H1 (cell line): ENCODE measurements around the gene PPP1CA. TPM values are rescaled to one million over a fixed set of nuclear protein-coding genes. Genes with fewer than 3 reads are reported as not detected.
A peak's percentile ranks its signal among the peaks of the same experiment; 100 is the strongest.

Experiments
- CTCF ChIA-PET: fragments of 300-600 bp; sonication (Branson Sonifier 250); formaldehyde crosslinking; loops from one replicate; lab custom pipeline; 2021; ENCODE audit not compliant: partially characterized antibody; lab: Charles Lee
- POLR2A ChIA-PET: fragments of 300-600 bp; sonication (Branson Sonifier 250); formaldehyde crosslinking; loops from one replicate; lab custom pipeline; 2021; ENCODE audit warnings: inconsistent platforms; ENCODE audit not compliant: partially characterized antibody; lab: Charles Lee
- DNase-seq, 2 experiments: peaks; one replicate each; pipeline versions ENCODE4 v3.0.0 to v3.0.0-alpha.2; 2010 to 2022; ENCODE audit warnings: low spot score in 2 of 2, low read depth in 1 of 2, mixed read lengths in 1 of 2
- FAIRE-seq: peaks from 2 replicates; lab custom pipeline; 2011; peaks lifted over from hg19 to GRCh38; lab: Jason Lieb, UNC
- H2AFZ ChIP-seq: 2 replicates; pipeline ENCODE4 v1.8.1; 2012; ENCODE audit warnings: low read length, inconsistent platforms
- H2AK5ac ChIP-seq: 2 replicates; pipeline ENCODE4 v1.6.1; 2013; ENCODE audit warnings: low read depth, low read length
- H2BK120ac ChIP-seq: replicated peaks from 2 replicates; pipeline ENCODE3; 2013; ENCODE audit warnings: low read depth, low read length, inconsistent platforms
- H2BK12ac ChIP-seq: 2 replicates; pipeline ENCODE4 v1.6.1; 2013; ENCODE audit warnings: low read depth, low read length
- H2BK15ac ChIP-seq: 2 replicates; pipeline ENCODE4 v1.6.1; 2013; ENCODE audit warnings: low read length
- H2BK20ac ChIP-seq: 2 replicates; pipeline ENCODE4 v1.6.1; 2013; ENCODE audit warnings: low read length
- H2BK5ac ChIP-seq: 2 replicates; pipeline ENCODE4 v1.6.1; 2013; ENCODE audit warnings: low read depth, low read length
- H3K14ac ChIP-seq: 2 replicates; pipeline ENCODE4 v1.6.1; 2013; ENCODE audit warnings: inconsistent platforms; ENCODE audit not compliant: insufficient read length
- H3K18ac ChIP-seq: 2 replicates; pipeline ENCODE4 v1.6.1; 2013; ENCODE audit warnings: low read length; ENCODE audit errors: extremely low read depth
- H3K23ac ChIP-seq: 2 replicates; pipeline ENCODE4 v1.6.1; 2013; ENCODE audit warnings: inconsistent platforms; ENCODE audit not compliant: insufficient read length
- H3K23me2 ChIP-seq: 2 replicates; pipeline ENCODE4 v1.6.1; 2013; ENCODE audit warnings: low read depth, low read length
- H3K27ac ChIP-seq: 2 replicates; pipeline ENCODE4 v1.6.1; 2011; ENCODE audit warnings: low read depth, low read length, inconsistent platforms
- H3K27me3 ChIP-seq, 4 experiments: replicated peaks in 1 of 4; 1 replicate in 1 of 4; 2 replicates in 3 of 4; pipeline versions ENCODE4 v1.6.1 to v1.8.1; 2011 to 2013; ENCODE audit warnings: low read length in 3 of 4, mild to moderate bottlenecking in 3 of 4, inconsistent platforms in 2 of 4, mixed read lengths in 2 of 4, moderate library complexity in 1 of 4; ENCODE audit not compliant: control insufficient read depth in 3 of 4, insufficient read depth in 3 of 4; ENCODE audit errors: extremely low read depth in 1 of 4
- H3K36me3 ChIP-seq, 4 experiments: 2 replicates each; pipeline versions ENCODE4 v1.6.1 to v1.8.1; 2011 to 2013; ENCODE audit warnings: mild to moderate bottlenecking in 4 of 4, low read length in 3 of 4, moderate library complexity in 2 of 4, control low read depth in 1 of 4, inconsistent platforms in 1 of 4; ENCODE audit not compliant: insufficient read depth in 4 of 4, control insufficient read depth in 2 of 4
- H3K4ac ChIP-seq: replicated peaks from 2 replicates; pipeline ENCODE3; 2013; ENCODE audit warnings: low read length, low read depth, mixed read lengths, inconsistent platforms; ENCODE audit not compliant: insufficient read length
- H3K4me1 ChIP-seq, 4 experiments: replicated peaks in 1 of 4; 1 replicate in 1 of 4; 2 replicates in 3 of 4; pipeline versions ENCODE4 v1.6.1 to v1.8.1; 2011 to 2013; ENCODE audit warnings: low read length in 3 of 4, inconsistent platforms in 2 of 4, mixed read lengths in 1 of 4; ENCODE audit not compliant: insufficient read depth in 4 of 4, control insufficient read depth in 3 of 4
- H3K4me2 ChIP-seq, 2 experiments: 2 replicates each; pipeline versions ENCODE4 v1.6.1 to v1.8.1; 2011 to 2013; ENCODE audit warnings: low read depth in 2 of 2, low read length in 2 of 2, control low read depth in 1 of 2, inconsistent platforms in 1 of 2, mild to moderate bottlenecking in 1 of 2; ENCODE audit not compliant: insufficient read depth in 1 of 2
- H3K4me3 ChIP-seq, 4 experiments: fragments of 200-600, 300-600 bp in 1 of 4; sonication (generic), shearing (Covaris generic), sonication (Bioruptor Twin) in 1 of 4; 2 replicates each; pipeline versions ENCODE4 v1.5.1 to v1.8.1; 2011 to 2016; ENCODE audit warnings: low read length in 4 of 4, low read depth in 3 of 4, control low read depth in 2 of 4, inconsistent platforms in 2 of 4, mild to moderate bottlenecking in 2 of 4, mixed read lengths in 1 of 4, moderate library complexity in 1 of 4; ENCODE audit not compliant: insufficient read depth in 2 of 4; ENCODE audit errors: extremely low read depth in 1 of 4
- H3K56ac ChIP-seq: replicated peaks from 2 replicates; pipeline ENCODE3; 2013; ENCODE audit warnings: low read depth, mild to moderate bottlenecking, mixed read lengths, low read length, inconsistent platforms; ENCODE audit not compliant: insufficient read length
- H3K79me1 ChIP-seq: 2 replicates; pipeline ENCODE4 v1.6.1; 2013; ENCODE audit warnings: low read depth, low read length, control low read depth
- H3K79me2 ChIP-seq, 2 experiments: 2 replicates each; pipeline versions ENCODE4 v1.6.1 to v1.8.1; 2012 to 2013; ENCODE audit warnings: low read length in 2 of 2, mild to moderate bottlenecking in 2 of 2, inconsistent platforms in 1 of 2; ENCODE audit not compliant: insufficient read depth in 2 of 2, control insufficient read depth in 1 of 2
- H3K9ac ChIP-seq, 4 experiments: replicated peaks in 1 of 4; 1 replicate in 1 of 4; 2 replicates in 3 of 4; pipeline versions ENCODE4 v1.6.1 to v1.8.1; 2011 to 2013; ENCODE audit warnings: low read depth in 3 of 4, low read length in 3 of 4, control low read depth in 2 of 4, mild to moderate bottlenecking in 2 of 4, moderate library complexity in 2 of 4, inconsistent platforms in 1 of 4; ENCODE audit errors: extremely low read depth in 1 of 4
- H3K9me3 ChIP-seq, 2 experiments: 2 replicates each; pipeline versions ENCODE4 v1.6.1 to v1.8.1; 2012 to 2013; ENCODE audit warnings: mild to moderate bottlenecking in 2 of 2, moderate library complexity in 2 of 2, control low read depth in 1 of 2, inconsistent platforms in 1 of 2, low read depth in 1 of 2, low read length in 1 of 2, mixed read lengths in 1 of 2; ENCODE audit not compliant: insufficient read depth in 2 of 2
- H4K20me1 ChIP-seq, 2 experiments: replicated peaks in 1 of 2; 2 replicates each; pipeline versions ENCODE3 to v1.8.1; 2011 to 2013; ENCODE audit warnings: inconsistent platforms in 2 of 2, low read length in 2 of 2, mild to moderate bottlenecking in 1 of 2; ENCODE audit not compliant: insufficient read depth in 2 of 2, control insufficient read depth in 1 of 2
- H4K5ac ChIP-seq: 2 replicates; pipeline ENCODE4 v1.6.1; 2013; ENCODE audit warnings: low read length, low read depth, mixed read lengths, inconsistent platforms; ENCODE audit not compliant: insufficient read length
- H4K8ac ChIP-seq: 2 replicates; pipeline ENCODE4 v1.8.0; 2013; ENCODE audit warnings: mild to moderate bottlenecking, moderate library complexity, low read length, inconsistent platforms; ENCODE audit not compliant: insufficient read depth; ENCODE audit errors: extremely low read depth
- H4K91ac ChIP-seq: replicated peaks from 2 replicates; pipeline ENCODE3; 2013; ENCODE audit warnings: low read length, mixed read lengths, inconsistent platforms; ENCODE audit not compliant: insufficient read length
- GABPA ChIP-seq: IDR thresholded peaks from 2 replicates; pipeline ENCODE4 v1.6.1; 2011; ENCODE audit warnings: mild to moderate bottlenecking, low read length, moderate library complexity, borderline replicate concordance; ENCODE audit not compliant: insufficient read depth
- JUN ChIP-seq: IDR thresholded peaks from 2 replicates; pipeline ENCODE4 v1.6.1; 2011; ENCODE audit warnings: low read depth, mild to moderate bottlenecking, improper control_type of control experiment, low read length
- MAX ChIP-seq: IDR thresholded peaks from 2 replicates; pipeline ENCODE4 v1.6.1; 2012; ENCODE audit warnings: inconsistent platforms
- SIX5 ChIP-seq: IDR thresholded peaks from 2 replicates; pipeline ENCODE4 v1.6.1; 2011; ENCODE audit warnings: mild to moderate bottlenecking, low read depth, low read length
- WGBS, 2 experiments: shearing (Covaris generic) in 1 of 2; methylation state at CpG; one replicate each; pipeline versions ENCODE4 v1.1.6 to v1.1.7; 2013 to 2015; ENCODE audit warnings: low lambda C conversion rate in 2 of 2, mixed read lengths in 2 of 2, inconsistent platforms in 1 of 2, low coverage in 1 of 2, missing lambda C conversion rate in 1 of 2; ENCODE audit not compliant: insufficient replicate concordance in 2 of 2, insufficient coverage in 1 of 2, insufficient read length in 1 of 2; ENCODE audit errors: extremely low coverage in 1 of 2, missing lambda C conversion rate in 1 of 2; 5-methylcytosine and 5-hydroxymethylcytosine counted together
- polyA plus RNA-seq, 7 experiments: library from polyadenylated mRNA; depleted of rRNA in 3 of 7; stranded (reverse) in 5 of 7; unstranded in 2 of 7; fragments of >200 nt in 5 of 7; fragments of 200-250 nt in 2 of 7; gene quantifications; 1 replicate in 5 of 7; 2 replicates in 1 of 7; 4 replicates in 1 of 7; pipeline versions ENCODE4 v1.2.1 to v1.2.3, GENCODE V29; 2011 to 2013; ENCODE audit warnings: missing spikeins in 2 of 7, mixed read lengths in 2 of 7
- total RNA-seq: library from RNA; stranded (reverse); fragmentation: NEBNext Ultra II Directional; extraction: Animal tissue kit (Norgen Biotek cat#: 25700); gene quantifications from 2 replicates; pipeline ENCODE4 v1.2.1, GENCODE V29; 2021

The PPP1CA gene
- total and polyA plus RNA-seq, 2 of the 8 experiments (the other 6 are each of a cell fraction or from before 2014, with no cell fraction given) = 198 to 359 TPM

- Histone ChIP-seq H3K23me2 (no peaks in the 10 kb centered on the region), H3K27me3 (peaks cover 0 to 10% (median 3%) of the 10 kb centered on the region in 4 experiments; a peak in 3 of 7 replicates), H3K4me1 (peaks cover 0 to 11% (median 7%) of the 10 kb centered on the region in 4 experiments; a peak in 5 of 7 replicates), H2BK120ac (no peak overlapping the region), H4K91ac (no peak overlapping the region), H3K14ac (no peak overlapping the region), H2BK12ac (no peak overlapping the region), H3K79me1 (no peaks in the 10 kb centered on the region), H3K9me3 (no peaks in the 10 kb centered on the region), H3K36me3 (no peaks in the 10 kb centered on the region), H4K5ac (no peak overlapping the region), H3K4ac (no peak overlapping the region), H2BK20ac (no peak overlapping the region), H3K9ac (no peak overlapping the region; a peak in 1 of 7 replicates), H3K4me2 (no peak overlapping the region), H3K56ac (no peak overlapping the region), H2AK5ac (no peak overlapping the region), H4K20me1 (no peaks in the 10 kb centered on the region), H3K79me2 (no peaks in the 10 kb centered on the region), H2BK15ac (no peak overlapping the region), H3K27ac (no peak overlapping the region), H2AFZ (no peak overlapping the region), H3K23ac (no peak overlapping the region), H3K18ac (no peak overlapping the region), H4K8ac (peak overlapping the region; percentile 57; the same call in 1 of the 2 replicates), H2BK5ac (no peak overlapping the region), H3K4me3 (no peak overlapping the region)
- FAIRE-seq (no peak), DNase-seq (no peak)
- POLR2A ChIA-PET = interaction anchor here (0.8 to 1.9 kb wide), 11 partner anchors 9 to 118 kb away, joined by 3 to 8 read pairs (median 3); partner anchors contain the start of genes ANKRD13D, POLD4, PTPRCAP and RAD9A
- WGBS, 2 experiments = 78% methylated on average over 12 of the region's 12 CpGs; no CpG with 5 or more reads in 1 of the 2 experiments
- TF ChIP-seq MAX = no peak
- TF ChIP-seq SIX5 = no peak
- no peak for TF ChIP-seq JUN
- no peak for TF ChIP-seq GABPA
- CTCF ChIA-PET = interaction anchor here (0.5 to 1.2 kb wide), 6 partner anchors 9 to 147 kb away, joined by 3 to 6 read pairs (median 4); no protein-coding TSS in a partner anchor
Measured at GRCh38 chr11:67406969-67407687, 5.5 kb upstream of the PPP1CA start.
